ENCODE results near the gene SH3PXD2A. TPM values are rescaled to one million over a fixed set of nuclear protein-coding genes. Genes with fewer than 3 reads are reported as not detected.

The SH3PXD2A gene
- total RNA-seq, 1 donor from 2014 or later: 9.6 TPM

GRCh38 chr10:103843045-103843444 lies 12.3 kb downstream of the SH3PXD2A start:
- H3K9me3 Mint-ChIP-seq: no peaks in the 10 kb centered on the region
- no peak for DNase-seq (ENCODE audit: low spot score)
- no peaks in the 10 kb centered on the region for H3K36me3 Mint-ChIP-seq (ENCODE audit: low read depth)
- H3K4me1 Mint-ChIP-seq (ENCODE audit: low read depth): peaks cover 17% of the 10 kb centered on the region
- intact Hi-C loops (cut with micrococcal nuclease): no loop called here
- H3K4me3 Mint-ChIP-seq: no peak overlapping the region
- H3K27ac Mint-ChIP-seq: no peak overlapping the region
- H3K27me3 Mint-ChIP-seq (ENCODE audit: insufficient read depth): peaks cover 6% of the 10 kb centered on the region

GRCh38 chr10:103842605-103843004 lies 12.8 kb downstream of the SH3PXD2A start:
- Mint-ChIP-seq H3K27me3 (ENCODE audit: insufficient read depth) (peaks cover 6% of the 10 kb centered on the region), H3K4me3 (no peak overlapping the region), H3K4me1 (ENCODE audit: low read depth) (peaks cover 17% of the 10 kb centered on the region), H3K27ac (no peak overlapping the region), H3K36me3 (ENCODE audit: low read depth) (no peaks in the 10 kb centered on the region), H3K9me3 (no peaks in the 10 kb centered on the region)
- intact Hi-C loops (cut with micrococcal nuclease): no loop called here
- DNase-seq (ENCODE audit: low spot score): no peak

GRCh38 chr10:103841519-103841918 lies 13.9 kb downstream of the SH3PXD2A start:
- Mint-ChIP-seq H3K27me3 (ENCODE audit: insufficient read depth) (peaks cover 6% of the 10 kb centered on the region), H3K4me3 (no peak overlapping the region), H3K36me3 (ENCODE audit: low read depth) (no peaks in the 10 kb centered on the region), H3K9me3 (no peaks in the 10 kb centered on the region), H3K4me1 (ENCODE audit: low read depth) (peaks cover 13% of the 10 kb centered on the region), H3K27ac (no peak overlapping the region)
- no peak for DNase-seq (ENCODE audit: low spot score)
- intact Hi-C loops (cut with micrococcal nuclease): no loop called here

GRCh38 chr10:103840740-103841070 lies 14.7 kb downstream of the SH3PXD2A start:
- Mint-ChIP-seq H3K4me3 (no peak overlapping the region), H3K4me1 (ENCODE audit: low read depth) (peaks cover 4% of the 10 kb centered on the region), H3K9me3 (no peaks in the 10 kb centered on the region), H3K27ac (no peak overlapping the region), H3K36me3 (ENCODE audit: low read depth) (no peaks in the 10 kb centered on the region), H3K27me3 (ENCODE audit: insufficient read depth) (peaks cover 6% of the 10 kb centered on the region)
- intact Hi-C loops (cut with micrococcal nuclease): no loop called here
- DNase-seq (ENCODE audit: low spot score): no peak

- H3K4me3 Mint-ChIP-seq: no peak overlapping the region
- no peaks in the 10 kb centered on the region for H3K4me1 Mint-ChIP-seq (ENCODE audit: low read depth)
Measured at GRCh38 chr10:103839872-103840739, 15.3 kb downstream of the SH3PXD2A start.

GRCh38 chr10:103839519-103839871 lies 15.9 kb downstream of the SH3PXD2A start:
- H3K4me1 Mint-ChIP-seq (ENCODE audit: low read depth): no peaks in the 10 kb centered on the region
- no peak overlapping the region for H3K4me3 Mint-ChIP-seq
- intact Hi-C loops (cut with micrococcal nuclease): no loop called here
- no peaks in the 10 kb centered on the region for H3K36me3 Mint-ChIP-seq (ENCODE audit: low read depth)
- H3K27me3 Mint-ChIP-seq (ENCODE audit: insufficient read depth): peaks cover 4% of the 10 kb centered on the region
- no peak for DNase-seq (ENCODE audit: low spot score)
- no peak overlapping the region for H3K27ac Mint-ChIP-seq
- no peaks in the 10 kb centered on the region for H3K9me3 Mint-ChIP-seq

More at GRCh38 chr10:103839872-103840739, 15.3 kb downstream of the SH3PXD2A start:
- Mint-ChIP-seq H3K27me3 (ENCODE audit: insufficient read depth) (peaks cover 4% of the 10 kb centered on the region), H3K27ac (no peak overlapping the region), H3K36me3 (ENCODE audit: low read depth) (no peaks in the 10 kb centered on the region), H3K9me3 (no peaks in the 10 kb centered on the region)
- DNase-seq (ENCODE audit: low spot score): no peak
- intact Hi-C loops (cut with micrococcal nuclease): no loop called here

- H3K27me3 Mint-ChIP-seq (ENCODE audit: insufficient read depth): peaks cover 4% of the 10 kb centered on the region
- no peak for DNase-seq (ENCODE audit: low spot score)
- intact Hi-C loops (cut with micrococcal nuclease): no loop called here
- no peak overlapping the region for H3K27ac Mint-ChIP-seq
- H3K9me3 Mint-ChIP-seq: no peaks in the 10 kb centered on the region
- no peak overlapping the region for H3K4me3 Mint-ChIP-seq
- no peaks in the 10 kb centered on the region for H3K4me1 Mint-ChIP-seq (ENCODE audit: low read depth)
- H3K36me3 Mint-ChIP-seq (ENCODE audit: low read depth): no peaks in the 10 kb centered on the region
Measured at GRCh38 chr10:103838862-103839518, 16.4 kb downstream of the SH3PXD2A start.

- H3K9me3 Mint-ChIP-seq: no peaks in the 10 kb centered on the region
- no peaks in the 10 kb centered on the region for H3K4me1 Mint-ChIP-seq (ENCODE audit: low read depth)
- H3K4me3 Mint-ChIP-seq: no peak overlapping the region
- H3K27ac Mint-ChIP-seq: no peak overlapping the region
- intact Hi-C loops (cut with micrococcal nuclease): no loop called here
- H3K27me3 Mint-ChIP-seq (ENCODE audit: insufficient read depth): peaks cover 4% of the 10 kb centered on the region
- H3K36me3 Mint-ChIP-seq (ENCODE audit: low read depth): no peaks in the 10 kb centered on the region
- no peak for DNase-seq (ENCODE audit: low spot score)
Measured at GRCh38 chr10:103838070-103838395, 17.3 kb downstream of the SH3PXD2A start.

- Mint-ChIP-seq H3K4me3 (no peak overlapping the region), H3K36me3 (ENCODE audit: low read depth) (no peaks in the 10 kb centered on the region), H3K27me3 (ENCODE audit: insufficient read depth) (peaks cover 4% of the 10 kb centered on the region), H3K4me1 (ENCODE audit: low read depth) (no peaks in the 10 kb centered on the region), H3K27ac (no peak overlapping the region), H3K9me3 (no peaks in the 10 kb centered on the region)
- intact Hi-C loops (cut with micrococcal nuclease): no loop called here
- DNase-seq (ENCODE audit: low spot score): no peak
Measured at GRCh38 chr10:103837370-103838069, 17.9 kb downstream of the SH3PXD2A start.

GRCh38 chr10:103836861-103837260 lies 18.5 kb downstream of the SH3PXD2A start:
- Mint-ChIP-seq H3K9me3 (no peaks in the 10 kb centered on the region), H3K27me3 (ENCODE audit: insufficient read depth) (peaks cover 4% of the 10 kb centered on the region), H3K36me3 (ENCODE audit: low read depth) (no peaks in the 10 kb centered on the region), H3K4me3 (no peak overlapping the region), H3K27ac (no peak overlapping the region), H3K4me1 (ENCODE audit: low read depth) (no peaks in the 10 kb centered on the region)
- DNase-seq (ENCODE audit: low spot score): no peak
- intact Hi-C loops (cut with micrococcal nuclease): no loop called here

- no peak for DNase-seq (ENCODE audit: low spot score)
- intact Hi-C loops (cut with micrococcal nuclease): no loop called here
Measured at GRCh38 chr10:103836273-103836672, 19.1 kb downstream of the SH3PXD2A start.

GRCh38 chr10:103835096-103836050 lies 20.0 kb downstream of the SH3PXD2A start:
- no peak for DNase-seq (ENCODE audit: low spot score)
- no peak overlapping the region for H3K27ac Mint-ChIP-seq
- no peak overlapping the region for H3K4me3 Mint-ChIP-seq
- H3K4me1 Mint-ChIP-seq (ENCODE audit: low read depth): no peaks in the 10 kb centered on the region
- intact Hi-C loops (cut with micrococcal nuclease): no loop called here
- H3K36me3 Mint-ChIP-seq (ENCODE audit: low read depth): no peaks in the 10 kb centered on the region
- no peaks in the 10 kb centered on the region for H3K9me3 Mint-ChIP-seq
- H3K27me3 Mint-ChIP-seq (ENCODE audit: insufficient read depth): peaks cover 10% of the 10 kb centered on the region

More at GRCh38 chr10:103836273-103836672, 19.1 kb downstream of the SH3PXD2A start:
- Mint-ChIP-seq H3K4me3 (no peak overlapping the region), H3K27me3 (ENCODE audit: insufficient read depth) (peaks cover 6% of the 10 kb centered on the region), H3K36me3 (ENCODE audit: low read depth) (no peaks in the 10 kb centered on the region), H3K9me3 (no peaks in the 10 kb centered on the region), H3K27ac (no peak overlapping the region), H3K4me1 (ENCODE audit: low read depth) (no peaks in the 10 kb centered on the region)
